Gastrocnemius medialis (tissue), 4 donors: Measurements from ENCODE around the gene AMPH. TPM values are rescaled to one million over a fixed set of nuclear protein-coding genes. Genes with fewer than 3 reads are reported as not detected.
"Not testable (repeated sequence)": the region's sequence is repeated elsewhere in the genome, so short reads cannot be mapped to it uniquely, and the experiment has no call there.

Experiments
- ATAC-seq, 2 donors: fragments of 150-250 bp; one replicate each; pipeline ENCODE4 v1.9.1; 2016
- DNase-seq, 2 donors: peaks; one replicate each; pipeline ENCODE4 v3.0.0-alpha.2; 2019
- H3K27ac ChIP-seq, 4 donors: fragments of 200-600 bp; sonication (generic); 1 replicate in 1 of 4; 2 replicates in 3 of 4; pipeline ENCODE4 v1.5.1; 2016 to 2018; ENCODE audit warnings: mild to moderate bottlenecking in 2 of 4, moderate library complexity in 1 of 4
- H3K27me3 ChIP-seq, 3 donors: fragments of 200-600 bp; sonication (generic) in 2 of 3; 1 replicate in 1 of 3; 2 replicates in 2 of 3; pipeline versions ENCODE4 v1.5.1 to v1.6.0; 2016 to 2019; ENCODE audit warnings: mild to moderate bottlenecking in 1 of 3, moderate library complexity in 1 of 3
- H3K36me3 ChIP-seq, 2 donors: fragments of 200-600 bp; sonication (generic) in 1 of 2; one replicate each; pipeline ENCODE4 v1.5.1; 2017 to 2018
- H3K4me1 ChIP-seq, 2 donors: fragments of 200-600 bp; sonication (generic) in 1 of 2; one replicate each; pipeline ENCODE4 v1.5.1; 2016 to 2017; ENCODE audit warnings: mild to moderate bottlenecking in 2 of 2
- H3K4me3 ChIP-seq, 4 donors: fragments of 200-600 bp; sonication (generic) in 3 of 4; 1 replicate in 1 of 4; 2 replicates in 3 of 4; pipeline ENCODE4 v1.5.1; 2016 to 2019; ENCODE audit warnings: mild to moderate bottlenecking in 2 of 4
- H3K9me3 ChIP-seq, 3 donors: fragments of 200-600 bp; sonication (generic) in 2 of 3; 1 replicate in 1 of 3; 2 replicates in 2 of 3; pipeline ENCODE4 v1.5.1; 2016 to 2019
- POLR2A ChIP-seq, 2 donors: fragments of 450-650 bp; IDR thresholded peaks; one replicate each; pipeline ENCODE4 v1.6.1; 2017; ENCODE audit warnings: antibody characterized with exemption in 2 of 2, mild to moderate bottlenecking in 2 of 2, moderate library complexity in 2 of 2
- in situ Hi-C, 4 donors: fragments of 200-750 bp; cut with MboI; loops; one replicate each; pipeline versions ENCODE4 v1.15.0 to v1.8.0; 2017; ENCODE audit warnings: low sequenced_read_pairs in 4 of 4
- intact Hi-C: fragments of 100-400 bp; cut with DNase I; formaldehyde crosslinking; loops from one replicate; pipeline ENCODE4 v1.15.1; 2023; ENCODE audit warnings: low total_unique reads
- total RNA-seq, 4 donors: library from RNA; depleted of rRNA; stranded (reverse); fragments of >200 nt; gene quantifications; one replicate each; pipeline versions ENCODE4 v1.1.0 to v1.2.3, GENCODE V29; 2016
- TF ChIP-seq, protein P1 (sequence below), 5 experiments: fragments of 450-650 bp in 3 of 5; fragments of 200-600 bp in 2 of 5; sonication (generic) in 2 of 5; IDR thresholded peaks in 4 of 5; conservative IDR thresholded peaks in 1 of 5; 1 replicate in 4 of 5; 2 replicates in 1 of 5; pipeline ENCODE4 v1.5.1; 2016 to 2019; ENCODE audit warnings: antibody characterized with exemption in 5 of 5, mild to moderate bottlenecking in 3 of 5, moderate library complexity in 3 of 5

AMPH gene
- total RNA-seq, 4 donors from 2014 or later: 1.8 to 8.3 (median 5.2) TPM

DNA sequence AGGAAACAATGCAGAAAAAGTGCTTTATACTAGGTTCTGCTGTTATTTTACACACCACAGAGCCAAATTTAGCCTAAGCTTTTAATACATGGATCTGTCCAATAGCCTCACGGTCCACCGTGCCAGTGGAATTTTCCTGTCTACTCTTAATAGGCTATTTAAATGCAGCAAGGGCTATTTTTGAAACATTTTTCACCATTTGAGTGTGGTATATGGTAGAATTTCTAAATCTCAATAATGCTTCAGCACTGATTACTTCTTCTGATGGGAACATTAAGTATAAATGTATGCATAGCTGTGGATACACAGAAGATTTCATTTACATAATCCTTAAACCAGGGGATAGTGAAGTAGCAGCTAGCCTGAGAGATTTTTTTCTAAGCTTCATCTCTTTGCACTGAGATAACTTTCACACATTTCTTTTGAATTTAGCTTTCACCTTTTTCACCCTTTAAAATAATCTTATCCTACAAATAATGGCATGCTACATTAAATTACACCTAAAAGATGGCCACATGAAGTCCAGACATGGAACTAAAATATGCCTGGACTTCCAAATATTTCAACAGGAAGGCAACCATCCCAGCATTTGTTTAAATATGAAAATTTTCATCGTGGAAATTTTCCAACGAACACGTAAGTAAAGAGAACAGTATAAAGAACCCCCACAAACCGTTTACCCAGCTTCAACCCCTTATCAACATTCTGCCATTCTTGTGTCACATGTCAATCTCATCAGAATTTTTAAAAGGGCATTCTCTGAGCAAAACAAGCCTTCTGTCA lies 45.4 kb downstream of the AMPH start:
- DNase-seq: no peak
- intact Hi-C loops (no loop called here), in situ Hi-C loops (no loop called here)
- Histone ChIP-seq H3K4me1 (no peaks in the 10 kb centered on the region), H3K9me3 (no peaks in the 10 kb centered on the region), H3K36me3 (no peaks in the 10 kb centered on the region), H3K4me3 (no peak overlapping the region), H3K27me3 (no peaks in the 10 kb centered on the region), H3K27ac (no peak overlapping the region)
- TF ChIP-seq, protein P1, sequence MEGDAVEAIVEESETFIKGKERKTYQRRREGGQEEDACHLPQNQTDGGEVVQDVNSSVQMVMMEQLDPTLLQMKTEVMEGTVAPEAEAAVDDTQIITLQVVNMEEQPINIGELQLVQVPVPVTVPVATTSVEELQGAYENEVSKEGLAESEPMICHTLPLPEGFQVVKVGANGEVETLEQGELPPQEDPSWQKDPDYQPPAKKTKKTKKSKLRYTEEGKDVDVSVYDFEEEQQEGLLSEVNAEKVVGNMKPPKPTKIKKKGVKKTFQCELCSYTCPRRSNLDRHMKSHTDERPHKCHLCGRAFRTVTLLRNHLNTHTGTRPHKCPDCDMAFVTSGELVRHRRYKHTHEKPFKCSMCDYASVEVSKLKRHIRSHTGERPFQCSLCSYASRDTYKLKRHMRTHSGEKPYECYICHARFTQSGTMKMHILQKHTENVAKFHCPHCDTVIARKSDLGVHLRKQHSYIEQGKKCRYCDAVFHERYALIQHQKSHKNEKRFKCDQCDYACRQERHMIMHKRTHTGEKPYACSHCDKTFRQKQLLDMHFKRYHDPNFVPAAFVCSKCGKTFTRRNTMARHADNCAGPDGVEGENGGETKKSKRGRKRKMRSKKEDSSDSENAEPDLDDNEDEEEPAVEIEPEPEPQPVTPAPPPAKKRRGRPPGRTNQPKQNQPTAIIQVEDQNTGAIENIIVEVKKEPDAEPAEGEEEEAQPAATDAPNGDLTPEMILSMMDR (IDR thresholded peaks at IDR 0.05 in 4 of 5, conservative IDR thresholded peaks at IDR 0.05 in 1 of 5): no peak
- TF ChIP-seq POLR2A (IDR thresholded peaks at IDR 0.05): no peak
- ATAC-seq: no peak

DNA sequence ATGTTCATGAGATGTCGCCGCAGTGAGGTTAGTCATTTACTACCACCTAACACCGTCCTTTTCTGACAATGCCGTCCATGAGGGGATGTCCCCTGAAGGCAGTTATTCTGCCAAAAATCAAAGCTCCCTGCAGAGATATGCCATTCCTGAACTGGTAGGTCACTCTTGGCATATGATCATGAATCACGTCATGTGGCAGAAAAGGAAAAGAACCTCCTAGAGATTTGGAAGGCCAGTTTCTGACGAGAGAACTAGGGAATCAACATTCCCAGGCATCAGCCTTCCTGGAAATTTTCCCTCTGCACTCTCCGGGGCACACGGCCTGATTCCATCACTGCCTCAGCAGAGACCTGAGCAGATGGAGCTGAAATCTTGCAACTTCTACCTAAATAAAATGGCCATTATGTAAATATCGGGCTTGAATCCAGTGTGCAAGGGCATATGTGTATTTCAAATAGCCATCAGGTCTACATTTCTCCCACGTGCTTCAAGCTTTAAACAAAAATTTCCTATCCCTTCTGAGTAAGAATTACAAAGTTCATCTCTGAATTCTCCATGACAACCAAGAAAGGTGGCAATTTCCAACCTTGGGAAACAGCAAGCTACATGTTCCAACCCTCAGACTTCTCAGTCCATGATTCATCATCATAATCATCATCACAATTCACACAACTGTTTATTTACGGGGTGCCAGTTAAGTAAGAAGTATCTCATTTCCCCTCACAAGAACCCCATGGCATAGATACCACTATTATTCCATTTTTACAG lies 46.5 kb downstream of the AMPH start:
- ATAC-seq (peak in 1 of 2 donors; percentile 36), DNase-seq (peak in 1 of 2 donors; percentile 10)
- H3K36me3 ChIP-seq: no peaks in the 10 kb centered on the region
- no peak for TF ChIP-seq POLR2A (IDR thresholded peaks at IDR 0.05)
- TF ChIP-seq, protein P1 (IDR thresholded peaks at IDR 0.05 in 4 of 5, conservative IDR thresholded peaks at IDR 0.05 in 1 of 5): no peak
- no peak overlapping the region for H3K27ac ChIP-seq
- no peaks in the 10 kb centered on the region for H3K9me3 ChIP-seq
- no peaks in the 10 kb centered on the region for H3K4me1 ChIP-seq
- in situ Hi-C loops (no loop called here), intact Hi-C loops (no loop called here)
- H3K27me3 ChIP-seq: no peaks in the 10 kb centered on the region
- H3K4me3 ChIP-seq: no peak overlapping the region

DNA sequence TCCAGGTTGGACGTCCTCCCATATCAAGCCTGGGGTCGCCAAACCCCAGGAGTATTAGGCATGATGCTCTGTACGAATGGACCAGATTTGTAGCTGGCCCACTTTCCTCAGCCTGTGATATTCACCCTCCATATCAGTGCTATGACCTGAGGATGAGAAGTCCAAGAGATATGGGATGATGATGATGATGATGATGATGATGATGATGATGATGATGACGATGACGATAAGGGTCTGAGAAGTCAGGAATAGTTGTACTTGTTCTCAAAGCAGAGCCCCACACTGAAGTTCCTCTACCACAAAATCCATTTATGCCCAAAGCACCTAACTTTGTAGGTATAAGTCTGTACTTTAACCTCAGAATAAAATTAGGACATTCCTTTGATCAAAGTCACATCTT lies 50.7 kb downstream of the AMPH start:
- no peak overlapping the region for H3K4me3 ChIP-seq
- no peaks in the 10 kb centered on the region for H3K27me3 ChIP-seq
- no peaks in the 10 kb centered on the region for H3K36me3 ChIP-seq
- in situ Hi-C loops (no loop called here), intact Hi-C loops (no loop called here)
- no peaks in the 10 kb centered on the region for H3K4me1 ChIP-seq
- no peak for ATAC-seq
- no peak overlapping the region for H3K27ac ChIP-seq
- no peaks in the 10 kb centered on the region for H3K9me3 ChIP-seq
- DNase-seq: no peak
- TF ChIP-seq, protein P1 (IDR thresholded peaks at IDR 0.05 in 4 of 5, conservative IDR thresholded peaks at IDR 0.05 in 1 of 5): no peak
- TF ChIP-seq POLR2A (IDR thresholded peaks at IDR 0.05): no peak

DNA sequence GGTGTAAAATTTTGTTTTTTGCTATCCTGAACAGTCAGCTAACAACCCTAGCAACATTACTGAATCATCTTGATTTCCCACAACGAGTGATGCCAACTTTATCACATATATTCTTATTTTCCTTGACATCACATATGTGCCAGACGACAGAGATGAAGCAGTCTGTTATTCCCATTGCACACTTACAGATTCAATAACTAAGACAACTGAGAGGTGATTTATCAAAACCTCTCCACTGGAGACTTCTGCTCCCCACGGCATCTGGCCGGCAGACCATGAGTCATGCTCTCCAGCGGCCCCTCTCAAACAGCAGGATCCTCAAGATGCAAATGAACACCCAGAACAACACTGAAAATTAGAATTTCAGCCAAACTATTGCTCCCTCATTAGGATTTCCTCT lies 57.1 kb downstream of the AMPH start:
- H3K27ac ChIP-seq: no peak overlapping the region

DNA sequence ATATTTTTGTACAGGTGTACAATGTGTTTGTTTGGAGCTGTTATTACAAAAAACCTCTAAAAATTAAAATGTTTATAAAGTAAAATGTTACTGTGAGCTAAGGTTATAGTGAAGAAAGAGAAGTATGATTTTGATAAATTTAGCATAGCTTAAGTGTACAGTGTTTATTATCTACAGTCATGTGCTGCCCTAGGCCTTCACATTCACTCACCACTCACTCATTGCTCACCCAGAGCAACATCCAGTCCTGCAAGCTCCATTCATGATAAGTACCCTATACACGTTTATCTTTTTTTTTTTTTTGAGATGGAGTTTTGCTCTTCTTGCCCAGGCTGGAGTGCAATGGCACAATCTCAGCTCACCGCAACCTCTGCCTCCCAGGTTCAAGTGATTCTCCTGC lies 59.6 kb downstream of the AMPH start:
- intact Hi-C loops, H3K4me1 ChIP-seq, H3K27me3 ChIP-seq, H3K4me3 ChIP-seq, H3K27ac ChIP-seq, H3K9me3 ChIP-seq, DNase-seq, ATAC-seq, H3K36me3 ChIP-seq, in situ Hi-C loops: not testable (repeated sequence)

More for the DNA sequence above, 57.1 kb downstream of the AMPH start:
- no peak overlapping the region for H3K4me3 ChIP-seq
- no peaks in the 10 kb centered on the region for H3K36me3 ChIP-seq
- intact Hi-C loops (no loop called here), in situ Hi-C loops (no loop called here)
- no peaks in the 10 kb centered on the region for H3K27me3 ChIP-seq
- H3K4me1 ChIP-seq: no peaks in the 10 kb centered on the region
- no peaks in the 10 kb centered on the region for H3K9me3 ChIP-seq
- DNase-seq: no peak
- ATAC-seq: no peak
- no peak for TF ChIP-seq POLR2A (IDR thresholded peaks at IDR 0.05)
- TF ChIP-seq, protein P1 (IDR thresholded peaks at IDR 0.05 in 4 of 5, conservative IDR thresholded peaks at IDR 0.05 in 1 of 5): no peak
